Activated CD8-positive, alpha-beta T cell treated with anti-CD3 and anti-CD28 coated beads, Interleukin-2, amount 10 ng/mL, durations not matched to agents 7 days and 5 days (primary cell): ENCODE data around the gene ACY1. TPM values are rescaled to one million over a fixed set of nuclear protein-coding genes. Genes with fewer than 3 reads are reported as not detected.

Experiments
- ATAC-seq: fragments of 150-1000 bp; cut with Tn5 transposase; one replicate; pipeline ENCODE4 v1.10.0; 2021; ENCODE audit warnings: moderate library complexity
- CTCF ChIA-PET: fragments of 350-600 bp; sonication (Branson Sonifier 250); formaldehyde crosslinking; loops from one replicate; lab custom pipeline; 2021; ENCODE audit warnings: antibody characterized with exemption; lab: Charles Lee
- POLR2A ChIA-PET: fragments of 350-600 bp; sonication (Branson Sonifier 250); formaldehyde crosslinking; loops from one replicate; lab custom pipeline; 2021; ENCODE audit warnings: antibody characterized with exemption; lab: Charles Lee
- DNase-seq: peaks from one replicate; pipeline ENCODE4 v3.0.0-alpha.2; 2020
- H3K27ac Mint-ChIP-seq: one replicate; pipeline ENCODE4 v1.8.0; 2021; ENCODE audit warnings: mild to moderate bottlenecking, mixed read lengths
- H3K27me3 Mint-ChIP-seq: one replicate; pipeline ENCODE4 v1.8.0; 2021; ENCODE audit warnings: low read depth, mixed read lengths
- H3K36me3 Mint-ChIP-seq: one replicate; pipeline ENCODE4 v1.8.0; 2021; ENCODE audit warnings: low read depth, mixed read lengths
- H3K4me1 Mint-ChIP-seq: one replicate; pipeline ENCODE4 v1.8.0; 2021; ENCODE audit warnings: low read depth, mixed read lengths
- H3K4me3 Mint-ChIP-seq: one replicate; pipeline ENCODE4 v1.8.0; 2021; ENCODE audit warnings: mild to moderate bottlenecking, mixed read lengths
- H3K9me3 Mint-ChIP-seq: one replicate; pipeline ENCODE4 v1.8.0; 2022; ENCODE audit warnings: mixed read lengths; ENCODE audit not compliant: insufficient read depth
- total RNA-seq, 2 experiments: library from RNA; stranded (reverse); gene quantifications; one replicate each; pipeline ENCODE4 v1.2.3, GENCODE V29; 2021

Gene ACY1
- total RNA-seq, result 10 to 100 TPM; 17.4 to 21.2 TPM

- Mint-ChIP-seq H3K36me3 (peaks cover 5% of the 10 kb centered on the region), H3K27ac (peak within 1 kb of the TSS; percentile 93), H3K27me3 (no peaks in the 10 kb centered on the region), H3K9me3 (no peaks in the 10 kb centered on the region), H3K4me1 (peaks cover 28% of the 10 kb centered on the region), H3K4me3 (peak within 1 kb of the TSS; percentile 96)
- CTCF ChIA-PET, result interaction anchor here (0.6 to 3.8 kb wide), 12 partner anchors 9 to 289 kb away, joined by 3 to 57 read pairs (median 8); partner anchors contain the start of genes ABHD14A, ABHD14B, DUSP7 and PARP3
- DNase-seq, result peak; percentile 78
- peak; percentile 85 for ATAC-seq
- POLR2A ChIA-PET, result interaction anchor here (0.8 to 4.0 kb wide), 8 partner anchors 9 to 340 kb away, joined by 3 to 65 read pairs (median 4); partner anchors contain the start of genes ABHD14A, ABHD14B, PARP3 and RPL29
These were observed at the start of gene ACY1 for GRCh38 chr3:51982838-51983577. Gene ACY1, plus strand, starts transcription at chr3:51983535. Its CDS starts 530 bp downstream, at chr3:51984065.

- H3K27ac Mint-ChIP-seq, result no peak overlapping the region
- no peaks in the 10 kb centered on the region for H3K9me3 Mint-ChIP-seq
- no peak for ATAC-seq
- POLR2A ChIA-PET, result interaction anchor here (0.7 kb wide), 1 partner anchor 48 kb away, joined by 3 read pairs; no protein-coding TSS in a partner anchor
- H3K4me3 Mint-ChIP-seq, result no peak overlapping the region
- peaks cover 19% of the 10 kb centered on the region for H3K4me1 Mint-ChIP-seq
- no peak for DNase-seq
- CTCF ChIA-PET, result no interaction called here
- no peaks in the 10 kb centered on the region for H3K27me3 Mint-ChIP-seq
- H3K36me3 Mint-ChIP-seq, result peaks cover 36% of the 10 kb centered on the region
These were observed 49.0 kb upstream of the ACY1 start for GRCh38 chr3:51934139-51934850.

GRCh38 chr3:51934991-51935885 is 48.1 kb upstream of the ACY1 start:
- H3K27ac Mint-ChIP-seq, result no peak overlapping the region
- POLR2A ChIA-PET, result interaction anchor here (0.7 kb wide), 1 partner anchor 47 kb away, joined by 3 read pairs; no protein-coding TSS in a partner anchor
- H3K4me3 Mint-ChIP-seq, result no peak overlapping the region
- H3K36me3 Mint-ChIP-seq, result peaks cover 36% of the 10 kb centered on the region
- ATAC-seq, result no peak
- peaks cover 26% of the 10 kb centered on the region for H3K4me1 Mint-ChIP-seq
- CTCF ChIA-PET, result no interaction called here
- H3K9me3 Mint-ChIP-seq, result no peaks in the 10 kb centered on the region
- H3K27me3 Mint-ChIP-seq, result no peaks in the 10 kb centered on the region
- no peak for DNase-seq

- CTCF ChIA-PET, result no interaction called here
- no peak for DNase-seq
- POLR2A ChIA-PET, result no interaction called here
- Mint-ChIP-seq H3K36me3 (peaks cover 41% of the 10 kb centered on the region), H3K27me3 (no peaks in the 10 kb centered on the region), H3K4me1 (peaks cover 35% of the 10 kb centered on the region), H3K9me3 (no peaks in the 10 kb centered on the region), H3K4me3 (no peak overlapping the region), H3K27ac (no peak overlapping the region)
- ATAC-seq, result no peak
These were observed 47.2 kb upstream of the ACY1 start for GRCh38 chr3:51935886-51936755.

- peaks cover 38% of the 10 kb centered on the region for H3K4me1 Mint-ChIP-seq
- H3K27me3 Mint-ChIP-seq, result no peaks in the 10 kb centered on the region
- peaks cover 39% of the 10 kb centered on the region for H3K36me3 Mint-ChIP-seq
- ChIA-PET CTCF (interaction anchor here (0.9 kb wide), 1 partner anchor 37 kb away, joined by 3 read pairs; the partner anchor contains the start of gene ABHD14B), POLR2A (no interaction called here)
- no peaks in the 10 kb centered on the region for H3K9me3 Mint-ChIP-seq
- ATAC-seq (no peak), DNase-seq (no peak)
- H3K27ac Mint-ChIP-seq, result peak overlapping the region; percentile 49
- no peak overlapping the region for H3K4me3 Mint-ChIP-seq
These were observed 46.3 kb upstream of the ACY1 start for GRCh38 chr3:51937014-51937413.

- Mint-ChIP-seq H3K4me3 (no peak overlapping the region), H3K4me1 (peaks cover 45% of the 10 kb centered on the region), H3K9me3 (no peaks in the 10 kb centered on the region), H3K36me3 (peaks cover 36% of the 10 kb centered on the region), H3K27me3 (no peaks in the 10 kb centered on the region), H3K27ac (peak overlapping the region; percentile 37)
- ChIA-PET POLR2A (no interaction called here), CTCF (interaction anchor here (0.9 kb wide), 1 partner anchor 36 kb away, joined by 3 read pairs; the partner anchor contains the start of gene ABHD14B)
- ATAC-seq (no peak), DNase-seq (no peak)
These were observed 45.5 kb upstream of the ACY1 start for GRCh38 chr3:51937611-51938450.

GRCh38 chr3:51938780-51939425 is 44.4 kb upstream of the ACY1 start:
- peaks cover 30% of the 10 kb centered on the region for H3K36me3 Mint-ChIP-seq
- no peak for DNase-seq
- H3K9me3 Mint-ChIP-seq, result no peaks in the 10 kb centered on the region
- ChIA-PET CTCF (interaction anchor here (0.9 kb wide), 1 partner anchor 35 kb away, joined by 4 read pairs; the partner anchor contains the start of gene ABHD14B), POLR2A (no interaction called here)
- H3K27me3 Mint-ChIP-seq, result no peaks in the 10 kb centered on the region
- no peak overlapping the region for H3K4me3 Mint-ChIP-seq
- peaks cover 50% of the 10 kb centered on the region for H3K4me1 Mint-ChIP-seq
- no peak overlapping the region for H3K27ac Mint-ChIP-seq
- ATAC-seq, result no peak

- H3K4me1 Mint-ChIP-seq, result peaks cover 54% of the 10 kb centered on the region
- POLR2A ChIA-PET, result interaction anchor here (0.7 to 1.0 kb wide), 6 partner anchors 33 to 307 kb away, joined by 3 to 4 read pairs (median 3); partner anchors contain the start of genes ABHD14A, ABHD14B and RPL29
- peaks cover 24% of the 10 kb centered on the region for H3K36me3 Mint-ChIP-seq
- no peak for DNase-seq
- no peaks in the 10 kb centered on the region for H3K9me3 Mint-ChIP-seq
- peak overlapping the region; percentile 61 for H3K27ac Mint-ChIP-seq
- ATAC-seq, result no peak
- peak overlapping the region; percentile 81 for H3K4me3 Mint-ChIP-seq
- CTCF ChIA-PET, result interaction anchor here (0.6 to 5.5 kb wide), 31 partner anchors 8 to 438 kb away, joined by 3 to 54 read pairs (median 4); partner anchors contain the start of genes ABHD14A, ABHD14B, ACY1 and DUSP7
- H3K27me3 Mint-ChIP-seq, result no peaks in the 10 kb centered on the region
These were observed 42.5 kb upstream of the ACY1 start for GRCh38 chr3:51940648-51941462.

- H3K27ac Mint-ChIP-seq, result peak overlapping the region; percentile 61
- no peaks in the 10 kb centered on the region for H3K9me3 Mint-ChIP-seq
- no peak for DNase-seq
- ATAC-seq, result no peak
- peak overlapping the region; percentile 81 for H3K4me3 Mint-ChIP-seq
- H3K4me1 Mint-ChIP-seq, result peaks cover 54% of the 10 kb centered on the region
- ChIA-PET POLR2A (interaction anchor here (0.7 to 1.0 kb wide), 6 partner anchors 32 to 307 kb away, joined by 3 to 4 read pairs (median 3); partner anchors contain the start of genes ABHD14A, ABHD14B and RPL29), CTCF (interaction anchor here (0.6 to 5.5 kb wide), 31 partner anchors 8 to 439 kb away, joined by 3 to 54 read pairs (median 4); partner anchors contain the start of genes ABHD14A, ABHD14B, ACY1 and DUSP7)
- H3K36me3 Mint-ChIP-seq, result peaks cover 19% of the 10 kb centered on the region
- H3K27me3 Mint-ChIP-seq, result no peaks in the 10 kb centered on the region
These were observed 41.9 kb upstream of the ACY1 start for GRCh38 chr3:51941463-51941797.
